HepG2 (cell line): ENCODE data around the gene ENC1. TPM values are rescaled to one million over a fixed set of nuclear protein-coding genes. Genes with fewer than 3 reads are reported as not detected.

ENCODE experiments used
- ARNTL ChIP-seq: sonication (generic); formaldehyde crosslinking; IDR thresholded peaks from 2 replicates; pipeline ENCODE4 v1.4.0; 2020; ENCODE audit warnings: mild to moderate bottlenecking, missing genetic modification reagents
- FOXA3 ChIP-seq: IDR thresholded peaks from 2 replicates; pipeline ENCODE4 v1.6.1; 2016; ENCODE audit warnings: missing genetic modification reagents, missing compliant biosample characterization
- FOXJ3 ChIP-seq: sonication (generic); formaldehyde crosslinking; IDR thresholded peaks from 2 replicates; pipeline ENCODE4 v1.4.0; 2020; ENCODE audit warnings: missing genetic modification reagents, mild to moderate bottlenecking, borderline replicate concordance
- HMG20A ChIP-seq: IDR thresholded peaks from 2 replicates; pipeline ENCODE4 v1.6.1; 2016; ENCODE audit warnings: borderline replicate concordance
- ISL2 ChIP-seq: sonication (generic); formaldehyde crosslinking; IDR thresholded peaks from 2 replicates; pipeline ENCODE4 v1.5.0; 2020; ENCODE audit warnings: missing genetic modification reagents
- JDP2 ChIP-seq: sonication (generic); formaldehyde crosslinking; IDR thresholded peaks from 2 replicates; pipeline ENCODE4 v1.8.1; 2022; ENCODE audit warnings: missing genetic modification reagents, borderline replicate concordance
- KDM2A ChIP-seq: sonication (generic); formaldehyde crosslinking; IDR thresholded peaks from 2 replicates; pipeline ENCODE4 v1.4.0; 2020; ENCODE audit warnings: low read depth, missing genetic modification reagents, borderline replicate concordance
- MBNL3 ChIP-seq: fragments of 250-450 bp; sonication (Bioruptor Pico); conservative IDR thresholded peaks from 2 replicates; pipeline ENCODE4 v1.8.0; 2022; ENCODE audit warnings: mild to moderate bottlenecking, inconsistent platforms
- MED1 ChIP-seq: sonication (generic); formaldehyde crosslinking; IDR thresholded peaks from 2 replicates; pipeline ENCODE4 v1.4.0; 2020; ENCODE audit warnings: missing genetic modification reagents
- NCOR1 ChIP-seq: fragments of 200-600 bp; sonication (generic); IDR thresholded peaks from 2 replicates; pipeline ENCODE4 v1.7.0; 2017; ENCODE audit warnings: antibody characterized with exemption, low read length, borderline replicate concordance
- NR2F2 ChIP-seq: IDR thresholded peaks from 2 replicates; pipeline ENCODE4 v1.6.1; 2012; ENCODE audit warnings: low read depth, inconsistent platforms, borderline replicate concordance
- PRMT3 ChIP-seq: sonication (generic); formaldehyde crosslinking; IDR thresholded peaks from 2 replicates; pipeline ENCODE4 v1.8.1; 2022; ENCODE audit warnings: low read depth, mild to moderate bottlenecking, moderate library complexity, missing genetic modification reagents, borderline replicate concordance
- RNF2 ChIP-seq: fragments of 450-650 bp; conservative IDR thresholded peaks from 2 replicates; pipeline ENCODE4 v1.6.1; 2016; ENCODE audit warnings: low read depth
- RXRA ChIP-seq: sonication (generic); formaldehyde crosslinking; IDR thresholded peaks from 2 replicates; pipeline ENCODE4 v1.5.1; 2020; ENCODE audit warnings: missing genetic modification reagents
- SAP130 ChIP-seq: IDR thresholded peaks from 2 replicates; pipeline ENCODE4 v1.6.1; 2016; ENCODE audit warnings: low read depth
- SATB2 ChIP-seq: sonication (generic); formaldehyde crosslinking; IDR thresholded peaks from 2 replicates; pipeline ENCODE4 v1.5.0; 2020; ENCODE audit warnings: missing genetic modification reagents
- ZBTB20 ChIP-seq: sonication (generic); formaldehyde crosslinking; IDR thresholded peaks from 2 replicates; pipeline ENCODE4 v1.8.1; 2023; ENCODE audit warnings: missing genetic modification reagents, low read depth, mild to moderate bottlenecking, borderline replicate concordance
- ZBTB7B ChIP-seq: sonication (generic); formaldehyde crosslinking; IDR thresholded peaks from 2 replicates; pipeline ENCODE4 v1.4.0; 2020; ENCODE audit warnings: missing genetic modification reagents
- ZNF761 ChIP-seq: sonication (generic); formaldehyde crosslinking; conservative IDR thresholded peaks from 2 replicates; pipeline ENCODE4 v1.4.0; 2020; ENCODE audit warnings: mild to moderate bottlenecking, missing genetic modification reagents
- polyA plus RNA-seq, 8 experiments: library from polyadenylated mRNA; depleted of rRNA in 3 of 8; stranded (reverse) in 7 of 8; unstranded in 1 of 8; fragments of >200 nt; fragmentation: Illumina TruSeq in 4 of 8; extraction: Trizol in 4 of 8; gene quantifications; 2 replicates each; pipeline versions ENCODE4 v1.2.1 to v1.2.3, GENCODE V29; 2011 to 2016; ENCODE audit warnings: low read depth in 4 of 8, missing spikeins in 1 of 8, mixed read lengths in 1 of 8; ENCODE audit not compliant: insufficient read depth in 1 of 8
- total RNA-seq, 5 experiments: library from RNA; depleted of rRNA; stranded (reverse); fragments of >200 nt; fragmentation: Illumina TruSeq; extraction: Trizol; gene quantifications; 2 replicates each; pipeline ENCODE4 v1.2.3, GENCODE V29; 2016; ENCODE audit warnings: low read depth in 1 of 5
- TF ChIP-seq, protein P1 (sequence below): sonication (generic); formaldehyde crosslinking; IDR thresholded peaks from 2 replicates; pipeline ENCODE4 v1.4.0; 2020; ENCODE audit warnings: mild to moderate bottlenecking, missing genetic modification reagents, borderline replicate concordance
- TF ChIP-seq, protein P2 (sequence below): sonication (generic); formaldehyde crosslinking; IDR thresholded peaks from 2 replicates; pipeline ENCODE4 v1.4.0; 2020; ENCODE audit warnings: low read depth, mild to moderate bottlenecking, missing genetic modification reagents
- TF ChIP-seq, protein P3 (sequence below): sonication (generic); formaldehyde crosslinking; IDR thresholded peaks from 2 replicates; pipeline ENCODE4 v1.5.0; 2020; ENCODE audit warnings: missing genetic modification reagents, mild to moderate bottlenecking, borderline replicate concordance
- TF ChIP-seq, protein P4 (sequence below): sonication (generic); formaldehyde crosslinking; conservative IDR thresholded peaks from 2 replicates; pipeline ENCODE4 v1.8.0; 2022; ENCODE audit warnings: missing genetic modification reagents

Gene ENC1
- total and polyA plus RNA-seq, 2 of the 13 experiments (the other 11 are each of a cell fraction or from before 2014, with no cell fraction given) = 63.8 to 64.4 TPM

DNA sequence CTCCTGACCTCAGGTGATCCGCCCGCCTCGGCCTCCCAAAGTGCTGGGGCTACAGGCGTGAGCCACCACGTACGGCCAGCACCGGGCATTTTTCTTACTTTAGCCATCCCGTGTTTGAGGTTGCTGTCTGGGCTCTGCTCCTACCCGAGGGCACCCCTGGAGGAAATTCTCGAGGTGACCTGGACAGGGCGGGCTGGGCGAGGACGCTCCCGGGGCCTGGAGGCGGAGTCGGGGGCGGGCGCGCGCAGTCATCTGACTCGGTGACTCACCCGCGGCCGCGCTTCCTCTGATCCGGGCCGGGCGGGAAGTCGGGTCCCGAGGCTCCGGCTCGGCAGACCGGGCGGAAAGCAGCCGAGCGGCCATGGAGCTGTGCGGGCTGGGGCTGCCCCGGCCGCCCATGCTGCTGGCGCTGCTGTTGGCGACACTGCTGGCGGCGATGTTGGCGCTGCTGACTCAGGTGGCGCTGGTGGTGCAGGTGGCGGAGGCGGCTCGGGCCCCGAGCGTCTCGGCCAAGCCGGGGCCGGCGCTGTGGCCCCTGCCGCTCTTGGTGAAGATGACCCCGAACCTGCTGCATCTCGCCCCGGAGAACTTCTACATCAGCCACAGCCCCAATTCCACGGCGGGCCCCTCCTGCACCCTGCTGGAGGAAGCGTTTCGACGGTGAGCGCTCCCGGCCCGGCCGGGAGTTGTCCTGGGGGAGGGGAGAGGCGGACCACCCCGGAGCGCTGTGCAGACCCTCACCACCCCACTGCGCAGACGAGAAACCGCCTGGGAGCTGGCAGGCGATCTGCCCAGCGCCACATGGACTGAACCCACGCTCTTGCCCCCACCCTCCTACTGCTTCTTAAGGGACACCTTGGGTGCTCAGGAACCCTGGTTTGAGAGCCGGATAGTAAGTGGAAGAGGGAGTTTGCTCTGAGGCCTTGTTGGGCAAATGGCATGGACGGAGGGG is 44.6 kb upstream of the ENC1 start, which contains the start of gene HEXB (continued):
- TF ChIP-seq HMG20A (CRISPR knock-in tag) (no peak), ISL2 (CRISPR knock-in tag) (peak; percentile 48; the same call in 1 of the 2 replicates), NR2F2 (no peak), MED1 (peak; percentile 73), JDP2 (CRISPR knock-in tag) (no peak), PRMT3 (CRISPR knock-in tag) (no peak; the same call in 1 of the 2 replicates), SAP130 (CRISPR knock-in tag) (peak; percentile 82; the same call in 1 of the 2 replicates), ZBTB20 (CRISPR knock-in tag) (no peak), KDM2A (peak; percentile 63; the same call in 1 of the 2 replicates), SATB2 (CRISPR knock-in tag) (no peak), ARNTL (no peak), RXRA (peak; percentile 65; the same call in 1 of the 2 replicates), ZBTB7B (CRISPR knock-in tag) (0 out of 2 replicates have a peak, but pooled peaks have one; percentile 39), ZNF761 (no peak), NCOR1 (no peak), FOXA3 (CRISPR knock-in tag) (peak; percentile 30), RNF2 (0 out of 2 replicates have a peak, but pooled peaks have one; percentile 28), MBNL3 (CRISPR knock-in tag) (no peak), FOXJ3 (CRISPR knock-in tag) (no peak)
- TF ChIP-seq, protein P1, sequence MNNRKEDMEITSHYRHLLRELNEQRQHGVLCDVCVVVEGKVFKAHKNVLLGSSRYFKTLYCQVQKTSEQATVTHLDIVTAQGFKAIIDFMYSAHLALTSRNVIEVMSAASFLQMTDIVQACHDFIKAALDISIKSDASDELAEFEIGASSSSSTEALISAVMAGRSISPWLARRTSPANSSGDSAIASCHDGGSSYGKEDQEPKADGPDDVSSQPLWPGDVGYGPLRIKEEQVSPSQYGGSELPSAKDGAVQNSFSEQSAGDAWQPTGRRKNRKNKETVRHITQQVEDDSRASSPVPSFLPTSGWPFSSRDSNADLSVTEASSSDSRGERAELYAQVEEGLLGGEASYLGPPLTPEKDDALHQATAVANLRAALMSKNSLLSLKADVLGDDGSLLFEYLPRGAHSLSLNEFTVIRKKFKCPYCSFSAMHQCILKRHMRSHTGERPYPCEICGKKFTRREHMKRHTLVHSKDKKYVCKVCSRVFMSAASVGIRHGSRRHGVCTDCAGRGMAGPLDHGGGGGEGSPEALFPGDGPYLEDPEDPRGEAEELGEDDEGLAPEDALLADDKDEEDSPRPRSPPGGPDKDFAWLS (CRISPR knock-in tag) = no peak
- TF ChIP-seq, protein P2, sequence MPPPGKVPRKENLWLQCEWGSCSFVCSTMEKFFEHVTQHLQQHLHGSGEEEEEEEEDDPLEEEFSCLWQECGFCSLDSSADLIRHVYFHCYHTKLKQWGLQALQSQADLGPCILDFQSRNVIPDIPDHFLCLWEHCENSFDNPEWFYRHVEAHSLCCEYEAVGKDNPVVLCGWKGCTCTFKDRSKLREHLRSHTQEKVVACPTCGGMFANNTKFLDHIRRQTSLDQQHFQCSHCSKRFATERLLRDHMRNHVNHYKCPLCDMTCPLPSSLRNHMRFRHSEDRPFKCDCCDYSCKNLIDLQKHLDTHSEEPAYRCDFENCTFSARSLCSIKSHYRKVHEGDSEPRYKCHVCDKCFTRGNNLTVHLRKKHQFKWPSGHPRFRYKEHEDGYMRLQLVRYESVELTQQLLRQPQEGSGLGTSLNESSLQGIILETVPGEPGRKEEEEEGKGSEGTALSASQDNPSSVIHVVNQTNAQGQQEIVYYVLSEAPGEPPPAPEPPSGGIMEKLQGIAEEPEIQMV (CRISPR knock-in tag) = no peak
- TF ChIP-seq, protein P3, sequence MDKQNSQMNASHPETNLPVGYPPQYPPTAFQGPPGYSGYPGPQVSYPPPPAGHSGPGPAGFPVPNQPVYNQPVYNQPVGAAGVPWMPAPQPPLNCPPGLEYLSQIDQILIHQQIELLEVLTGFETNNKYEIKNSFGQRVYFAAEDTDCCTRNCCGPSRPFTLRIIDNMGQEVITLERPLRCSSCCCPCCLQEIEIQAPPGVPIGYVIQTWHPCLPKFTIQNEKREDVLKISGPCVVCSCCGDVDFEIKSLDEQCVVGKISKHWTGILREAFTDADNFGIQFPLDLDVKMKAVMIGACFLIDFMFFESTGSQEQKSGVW (CRISPR knock-in tag) = no peak
- TF ChIP-seq, protein P4, sequence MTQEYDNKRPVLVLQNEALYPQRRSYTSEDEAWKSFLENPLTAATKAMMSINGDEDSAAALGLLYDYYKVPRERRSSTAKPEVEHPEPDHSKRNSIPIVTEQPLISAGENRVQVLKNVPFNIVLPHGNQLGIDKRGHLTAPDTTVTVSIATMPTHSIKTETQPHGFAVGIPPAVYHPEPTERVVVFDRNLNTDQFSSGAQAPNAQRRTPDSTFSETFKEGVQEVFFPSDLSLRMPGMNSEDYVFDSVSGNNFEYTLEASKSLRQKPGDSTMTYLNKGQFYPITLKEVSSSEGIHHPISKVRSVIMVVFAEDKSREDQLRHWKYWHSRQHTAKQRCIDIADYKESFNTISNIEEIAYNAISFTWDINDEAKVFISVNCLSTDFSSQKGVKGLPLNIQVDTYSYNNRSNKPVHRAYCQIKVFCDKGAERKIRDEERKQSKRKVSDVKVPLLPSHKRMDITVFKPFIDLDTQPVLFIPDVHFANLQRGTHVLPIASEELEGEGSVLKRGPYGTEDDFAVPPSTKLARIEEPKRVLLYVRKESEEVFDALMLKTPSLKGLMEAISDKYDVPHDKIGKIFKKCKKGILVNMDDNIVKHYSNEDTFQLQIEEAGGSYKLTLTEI (CRISPR knock-in tag) = no peak
